LHCN-M2 (cell line): Measurements from ENCODE around the gene CCDC141. TPM values are rescaled to one million over a fixed set of nuclear protein-coding genes. Genes with fewer than 3 reads are reported as not detected.
A peak's percentile ranks its signal among the peaks of the same experiment; 100 is the strongest.
"Not testable (repeated sequence)": the region's sequence is repeated elsewhere in the genome, so short reads cannot be mapped to it uniquely, and the experiment has no call there.

Experiments used
- DNase-seq: peaks from one replicate; pipeline ENCODE4 v3.0.0-alpha.2; 2012; ENCODE audit warnings: low read depth
- polyA plus RNA-seq: library from polyadenylated mRNA; unstranded; fragments of >200 nt; gene quantifications from one replicate; pipeline ENCODE4 v1.2.1, GENCODE V29; 2012; ENCODE audit warnings: missing spikeins
- total RNA-seq: library from RNA; depleted of rRNA; stranded (reverse); fragments of >200 nt; gene quantifications from 2 replicates; pipeline ENCODE4 v1.2.3, GENCODE V29; 2014; rRNA removed

The CCDC141 gene
- total RNA-seq = 2.4 and 3.7 TPM in 2 replicates
- polyA plus RNA-seq = 0.33 TPM

- peak; percentile 76 for DNase-seq
Measured at GRCh38 chr2:179049546-179050311, at the start of gene CCDC141. Gene CCDC141 (minus strand): TSS chr2:179050137. CDS start chr2:179049941, 196 bp downstream.

- no peak for DNase-seq
Measured at GRCh38 chr2:179098080-179098689, 48.2 kb upstream of the CCDC141 start.

GRCh38 chr2:179097131-179097530 lies 47.2 kb upstream of the CCDC141 start:
- DNase-seq = no peak

GRCh38 chr2:179096090-179096489 lies 46.2 kb upstream of the CCDC141 start:
- DNase-seq = no peak

- not testable (repeated sequence) for DNase-seq
Measured at GRCh38 chr2:179092912-179093311, 43.0 kb upstream of the CCDC141 start.

GRCh38 chr2:179082697-179083096 lies 32.8 kb upstream of the CCDC141 start:
- DNase-seq = no peak

- no peak for DNase-seq
Measured at GRCh38 chr2:179081954-179082353, 32.0 kb upstream of the CCDC141 start.

GRCh38 chr2:179072527-179072926 lies 22.6 kb upstream of the CCDC141 start:
- DNase-seq = no peak

- DNase-seq = no peak
Measured at GRCh38 chr2:179071810-179072355, 21.9 kb upstream of the CCDC141 start.

- DNase-seq = no peak
Measured at GRCh38 chr2:179070895-179071294, 21.0 kb upstream of the CCDC141 start.

GRCh38 chr2:179069685-179070084 lies 19.7 kb upstream of the CCDC141 start:
- DNase-seq = no peak

GRCh38 chr2:179068991-179069643 lies 19.2 kb upstream of the CCDC141 start:
- no peak for DNase-seq

- no peak for DNase-seq
Measured at GRCh38 chr2:179059026-179059700, 9.2 kb upstream of the CCDC141 start.

GRCh38 chr2:179057737-179058136 lies 7.8 kb upstream of the CCDC141 start:
- no peak for DNase-seq

- peak; percentile 47 for DNase-seq
Measured at GRCh38 chr2:179053568-179053967, 3.6 kb upstream of the CCDC141 start.

- DNase-seq = peak; percentile 47
Measured at GRCh38 chr2:179051250-179051649, 1.3 kb upstream of the CCDC141 start.

GRCh38 chr2:179050755-179051154 lies 818 bp upstream of the CCDC141 start:
- peak; percentile 96 for DNase-seq

- DNase-seq = no peak
Measured at GRCh38 chr2:179049203-179049545, 763 bp downstream of the CCDC141 start.

GRCh38 chr2:179048099-179048498 lies 1.8 kb downstream of the CCDC141 start:
- DNase-seq = no peak

- not testable (repeated sequence) for DNase-seq
Measured at GRCh38 chr2:179045602-179046001, 4.3 kb downstream of the CCDC141 start.

- DNase-seq = no peak
Measured at GRCh38 chr2:179044500-179044899, 5.4 kb downstream of the CCDC141 start.

GRCh38 chr2:179037807-179038206 lies 12.1 kb downstream of the CCDC141 start:
- no peak for DNase-seq
